Panc1 (cell line): ENCODE measurements around the gene MTR. TPM values are rescaled to one million over a fixed set of nuclear protein-coding genes. Genes with fewer than 3 reads are reported as not detected.

Experiments
- ATAC-seq: fragments of 200-7000 bp; cut with Tn5 transposase; 2 replicates; pipeline ENCODE4 v1.9.1; 2020; ENCODE audit warnings: mild to moderate bottlenecking, moderate library complexity
- BruUV-seq: library from RNA; stranded (reverse); fragments of 400-500 nt; replicated peaks from 2 replicates; lab custom pipeline; 2021; lab: Mats Ljungman, UMichigan
- CTCF ChIA-PET: fragments of 300-600 bp; sonication (Branson Sonifier 250); formaldehyde crosslinking; loops from one replicate; lab custom pipeline; 2022; ENCODE audit warnings: antibody characterized with exemption; lab: Charles Lee
- POLR2A ChIA-PET: fragments of 300-600 bp; sonication (Branson Sonifier 250); formaldehyde crosslinking; loops from one replicate; lab custom pipeline; 2022; ENCODE audit warnings: antibody characterized with exemption; lab: Charles Lee
- DNase-seq: peaks from one replicate; pipeline ENCODE4 v3.0.0-alpha.2; 2010; ENCODE audit warnings: low read depth, low spot score
- H3K27ac ChIP-seq: 2 replicates; pipeline ENCODE4 v1.5.1; 2011; ENCODE audit warnings: mild to moderate bottlenecking, low read length, inconsistent platforms
- H3K27me3 ChIP-seq: fragments of 200-500 bp; sonication (Bioruptor generic); 2 replicates; pipeline ENCODE4 v1.6.0; 2014; ENCODE audit warnings: low read length, inconsistent platforms; ENCODE audit not compliant: control insufficient read depth, insufficient read depth
- H3K36me3 ChIP-seq: fragments of 200-500 bp; sonication (Bioruptor generic); 2 replicates; pipeline ENCODE4 v1.5.1; 2014; ENCODE audit warnings: inconsistent platforms, mild to moderate bottlenecking, low read length, moderate library complexity; ENCODE audit not compliant: control insufficient read depth, insufficient read depth
- H3K4me1 ChIP-seq: 2 replicates; pipeline ENCODE4 v1.5.1; 2011; ENCODE audit warnings: inconsistent platforms, mild to moderate bottlenecking, low read length, moderate library complexity; ENCODE audit not compliant: control insufficient read depth, insufficient read depth
- H3K4me3 ChIP-seq, 2 experiments: 2 replicates each; pipeline ENCODE4 v1.5.1; 2011 to 2012; ENCODE audit warnings: low read depth in 2 of 2, low read length in 2 of 2, mild to moderate bottlenecking in 2 of 2, inconsistent platforms in 1 of 2, moderate library complexity in 1 of 2
- H3K9me3 ChIP-seq: fragments of 200-500 bp; sonication (Bioruptor generic); 2 replicates; pipeline ENCODE4 v1.5.1; 2014; ENCODE audit warnings: low read depth, mild to moderate bottlenecking, inconsistent platforms, low read length, moderate library complexity; ENCODE audit not compliant: control insufficient read depth, insufficient read depth
- POLR2AphosphoS5 ChIP-seq: IDR thresholded peaks from 2 replicates; pipeline ENCODE4 v1.6.1; 2012; ENCODE audit warnings: mild to moderate bottlenecking, low read depth, low read length, moderate library complexity
- REST ChIP-seq, 2 experiments: IDR thresholded peaks; 2 replicates each; pipeline ENCODE4 v1.6.1; 2011 to 2012; ENCODE audit warnings: low read depth in 2 of 2, control low read depth in 1 of 2, low read length in 1 of 2, mild to moderate bottlenecking in 1 of 2, moderate library complexity in 1 of 2; ENCODE audit not compliant: insufficient read depth in 1 of 2
- SIN3A ChIP-seq: IDR thresholded peaks from 2 replicates; pipeline ENCODE4 v1.6.1; 2012; ENCODE audit warnings: low read depth, mild to moderate bottlenecking, low read length, moderate library complexity, borderline replicate concordance; ENCODE audit not compliant: insufficient read depth
- TCF7L2 ChIP-seq: IDR thresholded peaks from 2 replicates; pipeline ENCODE4 v1.6.1; 2011; ENCODE audit warnings: mild to moderate bottlenecking, low read depth, low read length, inconsistent platforms
- in situ Hi-C: cut with HindIII; loops from 2 replicates; pipeline ENCODE4 v1.10.0; 2016; ENCODE audit warnings: low sequenced_read_pairs, low pct_unique_long_range_greater_than_20kb
- intact Hi-C: fragments of 100-400 bp; cut with micrococcal nuclease; formaldehyde crosslinking; loops from one replicate; pipeline ENCODE4 v1.10.0; 2022; ENCODE audit not compliant: unreplicated experiment
- total RNA-seq: library from RNA; stranded (reverse); gene quantifications from one replicate; pipeline ENCODE4 v1.2.1, GENCODE V29; 2021; ENCODE audit not compliant: unreplicated experiment
- TF ChIP-seq, protein P1 (sequence below): fragments of 450-650 bp; IDR thresholded peaks from 2 replicates; pipeline ENCODE4 v1.5.1; 2017; ENCODE audit warnings: mild to moderate bottlenecking

Gene MTR
- total RNA-seq, 1 experiment from 2014 or later: 33.7 TPM

DNA sequence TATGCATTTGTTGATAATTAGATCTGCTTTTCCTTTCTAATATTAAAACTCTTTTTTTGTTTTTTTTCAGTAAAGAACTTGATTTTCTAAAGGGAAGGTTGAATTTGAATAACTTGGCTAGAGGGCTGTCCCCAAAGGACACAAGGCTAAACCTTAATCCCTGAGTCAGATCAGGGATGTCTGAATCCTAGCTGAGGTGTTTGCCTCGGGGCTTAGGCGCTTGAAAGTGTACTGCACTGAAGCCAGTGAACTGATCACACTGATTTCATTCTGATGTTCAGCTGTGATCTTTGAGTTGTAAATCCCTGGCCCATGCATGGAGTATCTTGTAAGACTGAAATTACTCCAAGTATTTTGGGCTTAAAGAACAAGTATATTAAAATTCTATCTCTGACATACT, 42.8 kb downstream of the MTR start:
- Histone ChIP-seq H3K9me3 (no peaks in the 10 kb centered on the region), H3K36me3 (peaks cover 13% of the 10 kb centered on the region; the same call in 1 of the 2 replicates), H3K4me1 (no peaks in the 10 kb centered on the region), H3K27ac (no peak overlapping the region), H3K27me3 (no peaks in the 10 kb centered on the region), H3K4me3 (no peak overlapping the region)
- ATAC-seq (no peak), DNase-seq (no peak)
- in situ Hi-C loops: no loop called here
- TF ChIP-seq, protein P1, sequence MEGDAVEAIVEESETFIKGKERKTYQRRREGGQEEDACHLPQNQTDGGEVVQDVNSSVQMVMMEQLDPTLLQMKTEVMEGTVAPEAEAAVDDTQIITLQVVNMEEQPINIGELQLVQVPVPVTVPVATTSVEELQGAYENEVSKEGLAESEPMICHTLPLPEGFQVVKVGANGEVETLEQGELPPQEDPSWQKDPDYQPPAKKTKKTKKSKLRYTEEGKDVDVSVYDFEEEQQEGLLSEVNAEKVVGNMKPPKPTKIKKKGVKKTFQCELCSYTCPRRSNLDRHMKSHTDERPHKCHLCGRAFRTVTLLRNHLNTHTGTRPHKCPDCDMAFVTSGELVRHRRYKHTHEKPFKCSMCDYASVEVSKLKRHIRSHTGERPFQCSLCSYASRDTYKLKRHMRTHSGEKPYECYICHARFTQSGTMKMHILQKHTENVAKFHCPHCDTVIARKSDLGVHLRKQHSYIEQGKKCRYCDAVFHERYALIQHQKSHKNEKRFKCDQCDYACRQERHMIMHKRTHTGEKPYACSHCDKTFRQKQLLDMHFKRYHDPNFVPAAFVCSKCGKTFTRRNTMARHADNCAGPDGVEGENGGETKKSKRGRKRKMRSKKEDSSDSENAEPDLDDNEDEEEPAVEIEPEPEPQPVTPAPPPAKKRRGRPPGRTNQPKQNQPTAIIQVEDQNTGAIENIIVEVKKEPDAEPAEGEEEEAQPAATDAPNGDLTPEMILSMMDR: no peak
- TF ChIP-seq REST (IDR thresholded peaks at IDR 0.05; ENCODE audit: insufficient read depth in 1 of 2, low read depth in 2 of 2, low read length in 1 of 2): no peak
- no peak for TF ChIP-seq TCF7L2
- TF ChIP-seq SIN3A: no peak
- TF ChIP-seq POLR2AphosphoS5: no peak
- ChIA-PET CTCF (no interaction called here), POLR2A (no interaction called here)
- intact Hi-C loops: no loop called here
- no TSS peak for BruUV-seq

DNA sequence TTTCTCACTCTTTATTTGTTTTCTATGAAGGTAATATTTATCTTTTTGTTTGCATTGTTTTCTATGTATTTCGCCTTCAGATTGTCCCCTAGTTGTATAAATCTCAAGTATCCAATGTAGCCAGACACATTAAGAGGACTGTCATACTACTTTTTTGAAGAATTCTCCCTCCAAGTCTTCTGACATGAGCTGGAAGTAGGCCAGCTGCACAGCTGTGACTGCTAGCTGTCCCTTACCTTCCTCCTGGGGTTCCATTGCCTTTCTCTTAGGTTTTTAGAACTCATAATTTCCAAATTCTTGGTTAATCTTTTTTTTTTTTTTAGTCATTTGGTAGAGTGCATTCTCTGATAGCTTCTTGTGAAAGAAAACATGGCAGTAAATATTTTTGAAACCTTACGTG, 46.2 kb downstream of the MTR start:
- no peaks in the 10 kb centered on the region for H3K27me3 ChIP-seq
- H3K36me3 ChIP-seq: peaks cover 8% of the 10 kb centered on the region; the same call in 1 of the 2 replicates
- H3K4me3 ChIP-seq: no peak overlapping the region
- BruUV-seq: no TSS peak
- no peak overlapping the region for H3K27ac ChIP-seq
- DNase-seq (no peak), ATAC-seq (no peak)
- ChIA-PET CTCF (no interaction called here), POLR2A (interaction anchor here (0.5 kb wide), 1 partner anchor 73 kb away, joined by 4 read pairs; no protein-coding TSS in a partner anchor)
- in situ Hi-C loops (no loop called here), intact Hi-C loops (no loop called here)
- no peaks in the 10 kb centered on the region for H3K9me3 ChIP-seq
- no peak for TF ChIP-seq SIN3A
- TF ChIP-seq, protein P1: no peak
- TF ChIP-seq POLR2AphosphoS5: no peak
- no peak for TF ChIP-seq TCF7L2
- no peak for TF ChIP-seq REST (IDR thresholded peaks at IDR 0.05; ENCODE audit: insufficient read depth in 1 of 2, low read depth in 2 of 2, low read length in 1 of 2)
- H3K4me1 ChIP-seq: no peaks in the 10 kb centered on the region
